Mammary epithelial cell (primary cell): ENCODE measurements around the gene SCUBE1.

Experiments used
- CTCF ChIP-seq, 2 donors: IDR thresholded peaks in 1 of 2; conservative IDR thresholded peaks in 1 of 2; 2 replicates each; pipeline ENCODE4 v1.5.1; 2011 to 2012; ENCODE audit warnings: inconsistent platforms in 2 of 2, low read length in 2 of 2, mild to moderate bottlenecking in 2 of 2, control low read depth in 1 of 2, low read depth in 1 of 2; ENCODE audit not compliant: insufficient read depth in 1 of 2; ENCODE audit errors: extremely low read depth in 1 of 2
- EZH2 ChIP-seq: IDR thresholded peaks from 2 replicates; pipeline ENCODE4 v1.6.1; 2012; ENCODE audit warnings: low read length, inconsistent platforms, borderline replicate concordance

GRCh38 chr22:43344520-43344787 lies 1.3 kb upstream of the SCUBE1 start:
- no peak for TF ChIP-seq EZH2
- no peak for TF ChIP-seq CTCF (conservative IDR thresholded peaks at IDR 0.05 in 1 of 2, IDR thresholded peaks at IDR 0.05 in 1 of 2; ENCODE audit: extremely low read depth in 1 of 2, insufficient read depth in 1 of 2, low read depth in 1 of 2, low read length in 2 of 2)
